ENCODE measurements around the gene FAM240B. TPM values are rescaled to one million over a fixed set of nuclear protein-coding genes. Genes with fewer than 3 reads are reported as not detected.

Gene FAM240B
- not detected in 2 replicates for total RNA-seq

DNA sequence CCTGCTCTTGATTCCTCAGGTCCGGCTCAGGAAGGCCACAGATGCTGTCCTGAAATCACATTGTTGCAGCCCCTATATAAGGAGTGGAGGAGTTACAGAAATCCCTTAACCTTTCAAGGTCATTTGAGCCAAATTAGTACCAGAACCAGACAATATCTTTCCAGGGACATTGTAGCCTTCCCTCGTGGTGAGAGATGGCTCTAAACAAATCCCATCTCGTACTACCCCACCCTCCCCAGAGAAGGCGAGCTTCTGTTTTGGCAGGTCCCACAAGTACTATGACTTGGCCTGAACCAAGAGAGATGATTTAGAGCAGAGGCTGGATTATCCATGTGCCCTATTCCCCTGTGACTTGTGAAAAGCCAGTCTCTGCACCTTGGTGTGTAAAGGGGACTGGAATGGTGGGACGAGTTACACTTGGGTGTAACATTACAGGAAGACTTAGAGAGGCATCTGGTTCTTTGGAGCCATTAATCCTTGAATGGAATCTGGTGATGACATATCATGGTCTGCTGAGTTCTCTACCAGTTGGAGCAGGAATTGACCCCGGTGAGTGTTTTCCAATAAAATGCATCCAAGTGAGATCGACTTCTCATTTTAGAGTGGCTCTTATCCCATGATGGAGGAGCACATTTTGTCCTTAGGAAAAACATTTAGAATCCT lies at the start of gene FAM240B:
FAM240B (minus strand) TSS at position 51 of the 663 bp plus-strand sequence. CDS start 16,134 bp downstream, outside the sequence.
- intact Hi-C loops (cut with micrococcal nuclease), result no loop called here

DNA sequence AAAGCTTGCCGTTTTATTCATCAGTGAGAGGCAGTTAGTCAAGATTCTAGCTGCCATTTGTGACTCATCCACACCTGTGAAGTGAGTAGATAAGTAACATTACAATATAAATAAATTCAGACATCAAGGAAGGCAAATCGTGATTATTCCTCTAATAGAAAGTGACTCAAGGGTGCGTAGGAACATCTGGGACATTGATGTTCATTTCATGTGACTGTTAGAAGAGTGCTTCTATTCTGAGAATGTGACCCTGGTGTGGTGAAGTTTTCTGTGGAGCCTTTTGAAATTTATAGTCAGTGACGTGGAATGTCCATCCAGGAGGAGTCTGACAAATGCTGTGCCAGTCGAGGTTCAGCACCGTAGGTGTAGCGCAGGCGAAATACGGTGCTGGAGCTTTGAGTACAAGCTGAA lies 48.4 kb upstream of the FAM240B start:
- intact Hi-C loops (cut with micrococcal nuclease), result no loop called here

DNA sequence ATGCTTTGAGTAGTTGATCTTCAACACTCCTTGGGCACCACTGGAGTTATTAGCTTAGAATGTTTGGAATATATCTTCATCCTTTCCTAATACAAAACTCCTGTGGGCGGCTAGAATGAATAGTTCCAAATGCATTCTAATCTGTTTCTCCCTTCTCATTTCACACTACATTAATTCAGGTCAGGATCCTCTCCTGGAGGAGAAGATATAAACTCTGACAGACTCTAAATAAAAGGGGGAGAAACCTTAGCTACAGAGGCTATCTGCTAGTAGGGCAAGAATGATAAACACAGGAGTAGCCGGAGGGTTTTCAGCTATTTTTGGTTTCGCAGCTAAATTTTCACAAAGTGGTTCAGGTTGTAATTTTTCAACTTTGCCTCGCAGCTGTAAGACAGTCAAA lies 45.2 kb upstream of the FAM240B start:
- intact Hi-C loops (cut with micrococcal nuclease), result no loop called here

DNA sequence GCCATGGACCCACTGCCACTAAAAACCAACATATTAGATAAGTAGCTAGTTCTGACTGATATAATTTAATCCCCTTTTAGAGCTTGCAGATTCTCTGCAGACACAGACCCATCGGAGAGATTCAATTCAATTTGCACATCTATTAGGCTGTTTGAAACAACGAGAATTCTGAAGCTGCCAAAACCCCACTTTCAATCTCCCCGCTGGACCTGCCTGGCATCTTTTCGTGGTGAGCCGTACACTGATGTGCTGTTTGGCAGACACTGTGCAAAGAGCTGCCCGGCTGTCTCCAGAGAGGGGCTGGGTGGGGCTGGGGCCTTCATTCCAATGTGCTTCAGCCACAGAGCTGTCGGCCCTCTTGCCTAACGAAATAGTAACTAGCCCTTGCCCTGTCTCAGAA lies 42.1 kb upstream of the FAM240B start:
- intact Hi-C loops (cut with micrococcal nuclease), result no loop called here

DNA sequence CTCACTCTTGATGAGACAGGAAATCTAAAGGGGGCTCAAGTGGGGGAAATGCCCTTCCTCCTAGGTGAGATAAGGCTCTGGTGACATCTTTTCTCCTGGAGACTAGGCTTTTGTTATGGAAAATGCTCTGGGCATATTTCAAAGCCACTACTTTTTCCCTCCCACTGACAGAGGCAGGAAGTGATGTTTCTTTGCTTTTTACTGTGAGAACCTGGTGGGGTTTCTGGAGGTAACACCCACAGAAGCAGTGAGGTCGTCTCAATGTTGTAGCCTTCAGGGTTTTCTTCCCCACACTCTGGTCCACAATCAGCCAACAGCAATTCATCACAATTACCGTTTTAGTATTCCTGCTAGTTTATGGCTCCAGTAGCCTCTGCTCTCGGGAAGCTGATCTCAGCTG lies 41.4 kb upstream of the FAM240B start:
- intact Hi-C loops (cut with micrococcal nuclease), result no loop called here

DNA sequence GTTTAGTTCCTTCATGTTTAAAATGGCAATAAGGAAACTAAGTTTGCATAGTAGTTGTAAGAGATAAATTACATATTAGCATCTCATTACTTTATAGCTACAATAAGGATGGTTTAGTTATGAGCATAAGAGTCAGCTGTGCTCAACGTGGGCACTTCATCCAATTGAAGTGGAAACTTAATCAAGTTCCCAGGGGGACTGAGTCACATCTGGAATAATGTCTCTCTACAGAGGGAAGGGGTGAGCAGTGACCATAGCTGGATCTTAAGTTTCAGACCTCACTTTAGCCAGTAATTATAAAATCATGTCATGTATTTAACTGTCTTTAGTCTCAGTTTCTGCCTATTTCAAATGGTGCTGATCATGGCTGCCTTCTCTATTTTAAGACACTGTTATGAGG lies 36.8 kb upstream of the FAM240B start:
- intact Hi-C loops (cut with micrococcal nuclease), result no loop called here

DNA sequence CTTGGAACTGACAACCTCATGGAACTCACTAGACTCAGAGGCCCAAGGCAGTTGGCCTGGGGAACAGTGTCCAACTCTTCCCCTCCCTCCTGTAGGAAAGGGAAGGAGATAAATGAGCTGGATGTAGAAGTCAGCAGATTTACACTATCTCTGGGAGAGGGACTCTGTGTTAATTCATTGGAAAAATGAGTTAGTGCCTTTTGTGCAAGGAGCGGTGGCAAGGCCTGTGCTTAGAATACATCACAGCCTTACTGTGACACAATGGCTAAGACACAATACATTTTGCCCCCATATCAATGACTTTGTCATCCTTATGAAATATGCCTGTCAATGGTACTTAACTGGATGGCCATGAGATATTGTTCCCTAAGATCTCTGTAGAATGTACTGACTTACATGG lies 28.0 kb upstream of the FAM240B start:
- intact Hi-C loops (cut with micrococcal nuclease), result no loop called here

DNA sequence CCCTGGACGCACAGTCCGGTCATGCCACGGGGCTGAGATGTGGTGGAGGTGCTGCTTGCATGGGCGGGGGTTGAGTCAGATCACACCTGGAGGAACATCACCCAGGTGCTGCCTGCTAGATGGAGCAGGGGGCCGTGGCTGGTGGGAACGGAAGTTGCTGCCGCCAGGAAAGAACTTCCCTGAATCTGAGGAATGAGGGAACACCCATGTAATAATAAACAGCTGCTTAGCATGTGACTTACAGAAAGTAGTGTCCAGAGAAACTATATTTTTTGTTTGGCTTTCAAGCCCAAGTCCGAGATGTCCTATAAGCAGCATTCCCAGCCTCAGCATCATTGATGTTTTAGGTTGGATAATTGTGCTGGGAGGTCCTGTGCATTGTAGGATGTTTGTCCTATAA lies 27.1 kb upstream of the FAM240B start:
- intact Hi-C loops (cut with micrococcal nuclease), result no loop called here

DNA sequence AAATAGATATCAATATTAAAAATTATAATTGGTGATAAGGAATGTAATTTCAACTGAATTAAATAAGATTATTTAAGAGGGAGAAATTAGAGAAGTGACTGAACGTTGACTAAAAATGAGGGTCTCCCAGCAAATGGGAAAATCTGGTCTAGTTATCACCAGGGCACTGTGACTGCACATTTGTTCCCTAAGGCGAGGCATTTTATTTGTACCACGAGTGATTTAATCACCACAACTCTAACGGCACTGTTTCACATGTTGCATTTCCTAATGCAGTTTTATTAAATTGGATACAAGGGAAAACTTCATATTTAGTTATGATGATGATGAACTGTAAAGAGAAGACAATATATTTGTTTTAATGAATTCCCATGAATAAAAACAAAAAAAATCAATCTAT lies 26.4 kb upstream of the FAM240B start:
- intact Hi-C loops (cut with micrococcal nuclease), result no loop called here

DNA sequence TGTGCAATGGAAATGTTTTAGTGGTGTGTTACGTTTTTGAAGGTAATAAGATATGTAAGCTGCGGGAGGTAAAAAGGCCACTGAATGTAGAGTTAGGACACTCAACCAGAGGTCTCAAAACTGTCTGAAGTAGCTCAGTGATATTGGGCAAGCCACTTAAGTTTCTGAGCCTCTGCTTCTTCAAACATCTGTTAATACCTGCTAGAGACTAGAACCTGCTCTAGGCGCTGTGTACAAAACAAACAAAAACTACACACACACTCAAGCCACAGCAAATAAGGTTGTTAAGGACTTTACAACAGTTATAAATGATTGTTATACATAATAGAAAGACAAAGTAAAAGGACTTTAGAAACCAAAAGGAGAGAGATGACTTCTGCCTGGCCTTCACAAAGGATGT lies 24.6 kb upstream of the FAM240B start:
- intact Hi-C loops (cut with micrococcal nuclease), result no loop called here

DNA sequence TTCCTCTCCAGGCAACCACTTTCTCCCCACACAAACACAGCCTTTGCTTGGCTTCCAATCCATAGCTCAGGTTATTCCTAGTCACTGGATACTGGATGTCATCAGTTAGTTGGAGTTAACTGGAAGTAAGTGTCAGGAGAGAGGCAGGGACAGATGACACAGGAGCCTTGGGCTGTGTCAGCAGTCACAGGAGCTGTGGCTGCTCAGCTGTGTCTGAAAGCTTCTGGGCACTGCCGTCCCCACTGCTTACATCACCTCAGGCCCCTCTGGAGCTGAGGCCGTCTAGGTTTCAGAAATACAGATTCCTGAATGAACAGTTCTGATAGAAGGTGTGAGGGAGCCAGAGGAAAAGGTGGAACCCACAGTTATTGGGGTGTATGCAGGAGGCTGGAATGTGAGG lies 17.3 kb upstream of the FAM240B start:
- intact Hi-C loops (cut with micrococcal nuclease), result no loop called here

DNA sequence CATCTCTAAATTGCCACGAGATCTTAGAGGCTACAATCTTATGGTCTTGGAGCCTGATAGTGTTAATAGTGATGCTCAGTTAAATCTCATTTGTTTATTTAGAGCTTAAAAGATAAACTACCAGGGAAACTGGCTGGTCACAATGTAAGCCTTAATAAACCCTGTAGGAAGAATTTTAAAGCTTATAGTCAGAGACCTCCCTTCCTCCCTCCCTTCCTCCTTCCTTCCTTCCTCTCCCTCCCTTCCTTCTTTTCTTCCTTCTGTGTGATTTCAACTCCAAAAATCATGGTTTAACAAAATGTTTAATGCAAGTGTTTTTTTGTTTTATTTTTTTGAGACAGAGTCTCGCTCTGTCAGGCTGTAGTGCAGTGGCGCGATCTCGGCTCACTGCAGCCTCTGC lies 14.9 kb upstream of the FAM240B start:
- intact Hi-C loops (cut with micrococcal nuclease), result no loop called here

DNA sequence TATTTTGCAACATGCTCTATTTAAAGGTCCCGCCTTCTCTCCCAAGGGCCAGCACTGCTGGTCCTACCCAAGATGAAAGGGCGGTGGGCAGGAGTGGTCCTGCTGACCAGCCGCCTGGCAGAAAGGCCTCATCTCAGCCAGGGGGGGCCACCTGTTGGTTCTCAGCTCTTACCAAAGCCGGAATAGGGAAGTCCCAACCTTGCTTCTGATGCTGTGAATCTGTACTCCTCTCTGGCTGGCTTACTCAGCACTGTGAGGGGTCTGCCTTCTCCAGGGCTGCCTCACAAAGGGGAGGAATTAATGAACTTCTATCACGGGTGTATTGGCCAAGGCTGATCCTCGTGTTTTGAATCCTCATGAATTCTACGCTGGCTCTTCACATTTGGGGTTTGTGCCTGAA lies 13.6 kb upstream of the FAM240B start:
- intact Hi-C loops (cut with micrococcal nuclease), result no loop called here

DNA sequence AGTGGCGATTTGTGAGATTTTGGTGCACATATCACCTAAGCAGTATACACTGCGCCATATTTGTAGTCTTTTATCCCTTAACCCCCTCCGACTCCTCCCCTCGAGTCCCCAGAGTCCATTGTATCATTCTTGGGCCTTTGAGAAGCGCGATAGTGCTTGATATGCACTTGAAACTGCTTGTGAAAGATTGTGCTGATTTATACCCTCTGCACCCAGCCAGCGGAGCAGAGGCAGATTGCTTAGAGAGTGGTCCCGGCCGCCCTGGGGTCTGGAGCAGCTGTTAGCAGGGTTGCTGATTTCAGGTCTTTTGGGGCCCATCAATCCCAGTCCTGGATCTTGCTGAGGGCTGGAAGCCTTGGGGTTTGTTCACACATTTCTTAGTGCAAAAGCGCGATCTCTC lies 13.0 kb upstream of the FAM240B start:
- intact Hi-C loops (cut with micrococcal nuclease), result no loop called here

DNA sequence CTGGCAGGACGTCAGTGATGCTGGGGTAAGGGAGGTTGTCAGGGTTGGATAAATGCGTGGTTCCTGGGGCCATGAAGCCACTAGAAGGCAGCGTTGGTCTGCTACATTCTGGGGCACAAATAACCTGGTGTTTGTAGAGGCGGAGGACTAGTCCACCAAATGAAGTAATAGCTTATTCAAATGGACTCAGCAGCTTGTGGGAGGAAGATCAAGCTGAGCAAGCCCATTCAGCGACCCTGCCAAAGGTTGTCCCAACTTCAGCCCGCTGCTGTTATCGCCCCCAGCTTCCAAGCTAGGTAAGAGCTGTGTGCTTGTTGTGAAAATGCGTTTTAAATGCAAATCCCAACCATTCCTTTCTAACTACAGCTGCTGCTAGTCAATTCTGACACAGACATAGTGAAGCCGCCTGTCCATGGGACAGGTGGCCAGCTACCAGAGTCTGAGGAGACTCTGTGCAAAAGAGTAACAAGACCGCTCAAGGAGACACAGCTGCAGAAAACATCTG lies 7.6 kb upstream of the FAM240B start:
- intact Hi-C loops (cut with micrococcal nuclease), result no loop called here

DNA sequence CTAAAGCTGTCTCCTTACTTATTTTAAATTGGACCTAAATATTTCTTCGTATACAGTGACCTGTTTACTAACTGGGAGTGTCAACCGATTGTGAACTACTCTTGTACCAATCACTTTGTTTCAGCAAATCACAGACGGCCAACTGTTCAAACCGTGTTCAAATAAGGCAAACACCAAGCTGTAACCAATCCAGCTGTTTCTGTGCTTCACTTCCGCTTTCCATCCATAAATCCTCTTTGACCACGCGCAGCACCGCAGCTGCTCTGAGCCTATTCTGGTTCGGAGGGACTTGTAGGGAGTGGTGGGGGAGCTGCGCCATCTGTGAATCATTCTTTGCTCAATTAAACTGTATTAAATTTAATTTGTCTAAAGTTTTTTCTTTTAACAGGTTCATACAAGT lies 4.8 kb upstream of the FAM240B start:
- intact Hi-C loops (cut with micrococcal nuclease), result no loop called here

DNA sequence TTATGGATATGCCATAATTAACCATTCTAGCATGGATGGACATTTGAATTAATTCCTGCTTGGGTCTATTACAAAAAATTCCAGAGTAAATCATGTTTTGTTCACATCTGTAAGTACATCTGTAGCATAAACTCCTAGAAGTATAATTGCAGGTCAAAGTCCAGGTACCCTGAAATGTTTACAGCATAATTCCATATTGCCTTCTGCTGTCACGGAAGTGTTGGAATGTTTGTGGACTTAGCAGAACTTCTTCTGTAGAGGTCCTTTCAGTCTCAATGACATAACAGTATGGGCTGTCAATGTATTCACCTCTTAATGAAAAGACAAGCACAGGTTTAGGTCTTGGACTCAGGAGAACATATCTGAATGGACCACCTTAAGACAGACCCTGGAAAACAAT lies 1.8 kb downstream of the FAM240B start:
- intact Hi-C loops (cut with micrococcal nuclease), result no loop called here

DNA sequence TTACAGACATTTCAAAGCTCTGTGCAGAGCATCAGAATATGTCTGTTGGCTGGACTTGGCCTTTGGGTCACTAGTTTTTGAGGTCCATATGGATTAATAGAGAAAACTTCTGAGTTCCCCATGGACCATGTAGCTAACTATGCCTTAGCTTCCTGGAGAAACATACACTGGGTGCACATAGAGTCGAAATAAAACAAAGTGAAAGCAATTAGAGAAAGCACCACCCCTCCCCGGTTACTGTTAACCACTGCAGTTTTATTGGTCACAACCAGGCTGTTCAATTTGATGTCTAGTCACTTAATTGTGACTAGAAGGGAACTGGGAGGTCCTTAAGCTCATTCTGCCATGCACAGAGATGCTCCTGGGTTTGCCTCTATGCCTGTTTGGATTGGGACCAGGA lies 4.2 kb downstream of the FAM240B start:
- intact Hi-C loops (cut with micrococcal nuclease), result no loop called here

DNA sequence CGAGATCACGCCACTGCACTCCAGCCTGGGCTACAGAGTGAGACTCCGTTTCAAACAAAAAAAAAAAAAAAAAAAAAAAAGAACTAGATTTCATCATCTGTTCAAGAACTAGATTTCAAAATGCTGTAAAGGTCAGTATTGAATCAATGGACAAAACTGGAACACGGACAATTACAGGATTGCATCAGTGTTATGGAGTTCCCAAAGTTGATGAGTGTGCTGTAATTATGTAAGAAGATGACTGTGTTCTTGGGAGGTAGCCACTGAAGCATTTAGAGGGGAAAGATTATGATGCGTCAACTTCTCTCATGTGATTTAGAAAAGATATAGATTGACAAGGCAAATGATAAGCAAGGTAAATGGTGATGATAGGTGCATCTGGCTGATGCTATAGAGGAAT lies 6.5 kb downstream of the FAM240B start:
- intact Hi-C loops (cut with micrococcal nuclease), result no loop called here

DNA sequence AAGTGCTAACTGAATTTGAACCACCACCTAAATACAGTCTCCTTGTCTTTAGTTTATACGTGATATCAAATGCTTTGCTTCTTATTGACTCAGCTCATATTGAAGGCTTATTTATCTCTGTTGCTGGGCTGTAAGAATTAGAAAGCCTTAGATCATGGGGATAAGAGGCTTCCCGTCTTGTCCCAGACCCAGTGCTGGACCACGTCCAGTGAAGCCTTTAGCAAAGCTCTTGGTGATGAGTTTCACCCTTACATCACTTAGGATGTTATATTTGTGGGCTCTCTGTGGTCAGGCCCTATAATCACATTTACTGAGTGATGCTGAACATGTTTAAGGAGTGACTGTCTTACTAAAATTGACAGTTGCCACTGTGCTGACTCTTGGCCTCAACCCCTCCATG lies 11.2 kb downstream of the FAM240B start:
- intact Hi-C loops (cut with micrococcal nuclease), result no loop called here

DNA sequence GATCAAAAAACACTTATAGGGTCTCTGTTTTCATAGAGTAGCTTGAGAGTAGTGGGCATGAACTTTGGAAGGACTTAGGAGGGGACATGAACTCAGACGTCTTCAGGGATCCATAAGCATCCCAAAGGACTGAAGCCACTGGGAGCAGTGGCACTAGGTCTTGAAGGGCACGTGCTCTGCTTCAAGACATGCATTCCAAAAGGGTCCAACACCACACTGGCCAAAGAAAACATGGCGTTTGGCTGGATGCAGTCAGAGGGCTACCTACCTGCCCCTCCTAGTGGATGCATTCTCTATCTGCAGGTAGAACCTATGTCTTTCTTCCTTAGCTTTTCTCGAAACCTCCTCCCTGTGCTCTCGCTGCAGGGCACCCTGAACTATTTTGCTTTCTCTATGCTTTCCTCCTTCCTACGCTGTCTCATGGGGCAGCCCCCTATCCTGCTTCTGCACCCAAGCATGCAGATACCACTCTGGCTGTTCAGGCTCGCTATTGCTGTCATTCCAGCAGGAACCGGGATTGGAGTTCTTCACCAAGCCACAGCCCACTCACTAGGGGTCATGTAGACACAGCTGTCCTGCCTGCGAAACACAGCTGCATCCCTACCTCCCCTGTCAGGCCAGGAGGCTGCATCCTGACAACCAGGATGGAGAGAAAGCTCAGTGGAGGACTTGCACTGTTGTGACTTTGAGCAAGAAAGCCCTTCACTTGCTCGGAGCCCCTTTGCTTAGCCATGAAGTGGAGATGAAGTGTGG lies 11.9 kb downstream of the FAM240B start:
- intact Hi-C loops (cut with micrococcal nuclease), result no loop called here

DNA sequence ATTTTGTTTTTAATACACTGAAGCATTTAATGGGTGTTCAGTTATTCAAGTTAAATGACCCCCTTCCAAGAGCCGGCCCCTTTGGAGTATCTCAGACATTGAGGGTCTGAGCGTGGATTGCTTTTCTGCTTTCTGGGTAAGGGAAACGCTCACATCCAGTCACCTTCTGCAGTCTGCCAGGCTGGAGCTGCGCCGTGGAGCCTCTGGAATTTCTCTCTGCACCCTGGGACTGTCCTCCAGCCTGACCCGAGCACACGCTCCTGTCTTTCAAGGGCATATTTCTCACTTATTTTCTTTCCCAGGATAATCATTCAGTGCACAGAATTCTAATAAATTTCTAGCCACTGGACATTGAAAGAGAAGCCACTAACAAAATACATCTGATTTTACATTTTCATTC lies 13.4 kb downstream of the FAM240B start:
- intact Hi-C loops (cut with micrococcal nuclease), result no loop called here

DNA sequence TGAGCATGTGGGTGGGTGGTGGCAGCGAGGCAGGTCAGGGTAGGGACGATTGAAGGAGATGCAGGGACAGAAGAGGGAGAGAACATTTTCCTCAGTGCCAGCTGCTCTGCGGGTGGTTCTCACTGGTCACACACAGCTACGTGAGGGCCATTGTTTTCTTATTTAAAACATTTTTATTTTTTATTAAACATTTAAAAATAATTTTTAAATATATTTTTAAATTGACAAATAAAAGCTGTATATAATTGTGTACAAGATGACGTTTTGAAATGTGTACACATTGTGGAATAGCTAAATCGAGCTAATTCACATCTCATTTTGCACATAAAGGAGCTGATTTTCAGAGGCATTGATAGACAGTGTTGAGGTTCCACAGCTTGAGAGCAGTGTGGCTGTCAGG lies 14.0 kb downstream of the FAM240B start:
- intact Hi-C loops (cut with micrococcal nuclease), result no loop called here

All from T-helper 2 cell treated with Interferon-gamma antibody and Interleukin-4, amounts not matched to agents 100 ng/mL and 5 ng/mL, for 36 hours (primary cell).